Measurements from ENCODE around the gene TM9SF4.

The TM9SF4 gene

GRCh38 chr20:32123088-32123487, 13.6 kb downstream of the TM9SF4 start:
- Histone ChIP-seq H3K4me3 (replicated peaks; ENCODE audit: insufficient read depth, low read length) (no peak overlapping the region), H3K27me3 (ENCODE audit: insufficient read depth, poor library complexity, severe bottlenecking) (no peaks in the 10 kb centered on the region), H3K27ac (replicated peaks) (no peak overlapping the region)
- TF ChIP-seq GABPA (IDR thresholded peaks at IDR 0.05; ENCODE audit: low read depth) (no peak), REST (IDR thresholded peaks at IDR 0.05; ENCODE audit: insufficient replicate concordance, low read depth) (no peak), CTCF (IDR thresholded peaks at IDR 0.05; ENCODE audit: insufficient read depth, low read length) (no peak), SPI1 (IDR thresholded peaks at IDR 0.05; ENCODE audit: borderline replicate concordance, low read depth) (no peak), POLR2AphosphoS5 (IDR thresholded peaks at IDR 0.05; ENCODE audit: low read depth) (no peak)
- no peak for DNase-seq (ENCODE audit: low read depth in 1 of 2, low spot score in 1 of 2)

- Histone ChIP-seq H3K4me3 (replicated peaks; ENCODE audit: insufficient read depth, low read length) (no peak overlapping the region), H3K27me3 (ENCODE audit: insufficient read depth, poor library complexity, severe bottlenecking) (no peaks in the 10 kb centered on the region), H3K27ac (replicated peaks) (no peak overlapping the region)
- no peak for DNase-seq (ENCODE audit: low read depth in 1 of 2, low spot score in 1 of 2)
- TF ChIP-seq POLR2AphosphoS5 (IDR thresholded peaks at IDR 0.05; ENCODE audit: low read depth) (no peak), SPI1 (IDR thresholded peaks at IDR 0.05; ENCODE audit: borderline replicate concordance, low read depth) (no peak), CTCF (IDR thresholded peaks at IDR 0.05; ENCODE audit: insufficient read depth, low read length) (no peak), REST (IDR thresholded peaks at IDR 0.05; ENCODE audit: insufficient replicate concordance, low read depth) (no peak), GABPA (IDR thresholded peaks at IDR 0.05; ENCODE audit: low read depth) (no peak)
Observed at GRCh38 chr20:32124916-32125454, 15.5 kb downstream of the TM9SF4 start.

- Histone ChIP-seq H3K27me3 (ENCODE audit: insufficient read depth, poor library complexity, severe bottlenecking) (no peaks in the 10 kb centered on the region), H3K27ac (replicated peaks) (no peak overlapping the region), H3K4me3 (replicated peaks; ENCODE audit: insufficient read depth, low read length) (no peak overlapping the region)
- no peak for DNase-seq (ENCODE audit: low read depth in 1 of 2, low spot score in 1 of 2)
- TF ChIP-seq SPI1 (IDR thresholded peaks at IDR 0.05; ENCODE audit: borderline replicate concordance, low read depth) (no peak), GABPA (IDR thresholded peaks at IDR 0.05; ENCODE audit: low read depth) (no peak), REST (IDR thresholded peaks at IDR 0.05; ENCODE audit: insufficient replicate concordance, low read depth) (no peak), CTCF (IDR thresholded peaks at IDR 0.05; ENCODE audit: insufficient read depth, low read length) (no peak), POLR2AphosphoS5 (IDR thresholded peaks at IDR 0.05; ENCODE audit: low read depth) (no peak)
Observed at GRCh38 chr20:32125506-32125905, 16.0 kb downstream of the TM9SF4 start.

Measured in HL-60 (cell line).